ENCODE results near the gene CILP2.

CILP2 gene

GRCh38 chr19:19502808-19503602 is 35.1 kb upstream of the CILP2 start:
- DNase-seq: no peak

GRCh38 chr19:19504754-19505668 is 33.1 kb upstream of the CILP2 start:
- DNase-seq: no peak

GRCh38 chr19:19505669-19506326 is 32.3 kb upstream of the CILP2 start:
- no peak for DNase-seq

GRCh38 chr19:19506592-19506991 is 31.5 kb upstream of the CILP2 start:
- DNase-seq: no peak

- DNase-seq: no peak
Measured at GRCh38 chr19:19507354-19507753, 30.7 kb upstream of the CILP2 start.

GRCh38 chr19:19508217-19508616 is 29.8 kb upstream of the CILP2 start:
- no peak for DNase-seq

- DNase-seq: no peak
Measured at GRCh38 chr19:19510432-19510831, 27.6 kb upstream of the CILP2 start.

- no peak for DNase-seq
Measured at GRCh38 chr19:19513682-19514081, 24.4 kb upstream of the CILP2 start.

- DNase-seq: peak in 30 of 56 donors; percentile 4 to 71 (median 36)
Measured at GRCh38 chr19:19514215-19514657, 23.8 kb upstream of the CILP2 start.

- no peak for DNase-seq
Measured at GRCh38 chr19:19514881-19515641, 23.0 kb upstream of the CILP2 start, which contains the start of gene TSSK6. Gene TSSK6 (minus strand): TSS chr19:19515548. CDS start chr19:19515427, 121 bp downstream.

- peak; percentile 22 to 93 (median 84) for DNase-seq
Measured at GRCh38 chr19:19515642-19516519, 22.2 kb upstream of the CILP2 start, which contains the start of gene NDUFA13. Gene NDUFA13 (plus strand): TSS chr19:19516225. CDS start chr19:19516239, 14 bp downstream.

- no peak for DNase-seq
Measured at GRCh38 chr19:19517235-19517619, 20.8 kb upstream of the CILP2 start.

- no peak for DNase-seq
Measured at GRCh38 chr19:19520989-19521388, 17.1 kb upstream of the CILP2 start.

GRCh38 chr19:19523177-19523576 is 14.9 kb upstream of the CILP2 start:
- no peak for DNase-seq

- DNase-seq: no peak
Measured at GRCh38 chr19:19524053-19524452, 14.0 kb upstream of the CILP2 start.

GRCh38 chr19:19525611-19526380 is 12.3 kb upstream of the CILP2 start:
- DNase-seq: no peak

- DNase-seq: peak in 12 of 56 donors; percentile 1 to 45 (median 20)
Measured at GRCh38 chr19:19526581-19527370, 11.3 kb upstream of the CILP2 start.

GRCh38 chr19:19527371-19527656 is 10.8 kb upstream of the CILP2 start:
- DNase-seq: no peak
